H1 (cell line): ENCODE data around the gene PTPRG.

Source experiments
- ATF3 ChIP-seq: IDR thresholded peaks from 2 replicates; pipeline ENCODE4 v1.6.1; 2011; ENCODE audit warnings: low read depth, mild to moderate bottlenecking, low read length; ENCODE audit not compliant: insufficient read depth
- POLR2AphosphoS5 ChIP-seq: IDR thresholded peaks from 2 replicates; pipeline ENCODE4 v1.6.1; 2011; ENCODE audit warnings: low read depth, low read length
- ZNF274 ChIP-seq: IDR thresholded peaks from 2 replicates; pipeline ENCODE4 v1.7.0; 2012; ENCODE audit warnings: low read length, borderline replicate concordance; ENCODE audit errors: extremely low read depth

- TF ChIP-seq POLR2AphosphoS5 (no peak), ATF3 (no peak), ZNF274 (no peak)
These were observed 340.6 kb downstream of the PTPRG start for GRCh38 chr3:61901986-61902385.
